ENCODE results near the gene ZNF107. TPM values are rescaled to one million over a fixed set of nuclear protein-coding genes. Genes with fewer than 3 reads are reported as not detected.

ZNF107 gene
- total and polyA plus RNA-seq, 4 donors = 0.60 to 4.9 (median 1.4) TPM

DNA sequence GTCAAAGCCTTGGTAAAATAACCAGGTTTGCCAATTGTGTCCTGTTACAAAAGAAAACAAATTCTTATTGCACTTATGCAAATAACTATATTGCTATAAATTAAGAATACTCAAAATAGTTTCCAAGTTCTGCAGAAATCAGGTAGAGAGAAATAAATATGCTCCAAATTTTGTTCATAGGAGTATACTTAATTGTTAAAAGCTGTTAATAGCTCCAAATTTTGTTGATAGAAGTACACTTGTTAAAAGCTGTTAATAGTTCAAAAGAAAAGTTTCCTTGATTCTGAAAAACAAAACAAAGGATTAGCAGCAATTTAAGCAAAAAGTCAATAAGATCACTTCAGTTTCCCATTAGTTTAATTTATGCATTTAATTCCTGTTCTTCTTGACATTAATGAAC, 81.9 kb downstream of the ZNF107 start:
- H3K27me3 ChIP-seq (ENCODE audit: control insufficient read depth in 4 of 4, insufficient read depth in 4 of 4, low read length in 3 of 4) = no peaks in the 10 kb centered on the region
- no peak for DNase-seq (ENCODE audit: low spot score)
- no peak overlapping the region for H3K27ac ChIP-seq (ENCODE audit: low read depth in 1 of 2, low read length in 2 of 2)
- no peaks in the 10 kb centered on the region for H3K9me3 ChIP-seq (ENCODE audit: control insufficient read depth in 4 of 4, low read length in 3 of 4)
- H3K36me3 ChIP-seq (ENCODE audit: control insufficient read depth in 4 of 4, insufficient read depth in 3 of 4, low read depth in 1 of 4, low read length in 3 of 4) = no peaks in the 10 kb centered on the region
- H3K4me3 ChIP-seq (ENCODE audit: low read depth in 1 of 3, low read length in 3 of 3) = no peak overlapping the region
- no peak overlapping the region for H3K9ac ChIP-seq (ENCODE audit: low read depth in 1 of 2, low read length in 2 of 2)
- TF ChIP-seq SP1 (IDR thresholded peaks at IDR 0.05) (no peak), RAD21 (IDR thresholded peaks at IDR 0.05) (no peak), TAF1 (conservative IDR thresholded peaks at IDR 0.05) (no peak), NR2F2 (IDR thresholded peaks at IDR 0.05) (no peak), HNF4G (IDR thresholded peaks at IDR 0.05) (no peak), JUND (IDR thresholded peaks at IDR 0.05) (no peak), EGR1 (IDR thresholded peaks at IDR 0.05; ENCODE audit: low read depth in 2 of 2) (no peak), HNF4A (conservative IDR thresholded peaks at IDR 0.05) (no peak)
- TF ChIP-seq, protein P1, sequence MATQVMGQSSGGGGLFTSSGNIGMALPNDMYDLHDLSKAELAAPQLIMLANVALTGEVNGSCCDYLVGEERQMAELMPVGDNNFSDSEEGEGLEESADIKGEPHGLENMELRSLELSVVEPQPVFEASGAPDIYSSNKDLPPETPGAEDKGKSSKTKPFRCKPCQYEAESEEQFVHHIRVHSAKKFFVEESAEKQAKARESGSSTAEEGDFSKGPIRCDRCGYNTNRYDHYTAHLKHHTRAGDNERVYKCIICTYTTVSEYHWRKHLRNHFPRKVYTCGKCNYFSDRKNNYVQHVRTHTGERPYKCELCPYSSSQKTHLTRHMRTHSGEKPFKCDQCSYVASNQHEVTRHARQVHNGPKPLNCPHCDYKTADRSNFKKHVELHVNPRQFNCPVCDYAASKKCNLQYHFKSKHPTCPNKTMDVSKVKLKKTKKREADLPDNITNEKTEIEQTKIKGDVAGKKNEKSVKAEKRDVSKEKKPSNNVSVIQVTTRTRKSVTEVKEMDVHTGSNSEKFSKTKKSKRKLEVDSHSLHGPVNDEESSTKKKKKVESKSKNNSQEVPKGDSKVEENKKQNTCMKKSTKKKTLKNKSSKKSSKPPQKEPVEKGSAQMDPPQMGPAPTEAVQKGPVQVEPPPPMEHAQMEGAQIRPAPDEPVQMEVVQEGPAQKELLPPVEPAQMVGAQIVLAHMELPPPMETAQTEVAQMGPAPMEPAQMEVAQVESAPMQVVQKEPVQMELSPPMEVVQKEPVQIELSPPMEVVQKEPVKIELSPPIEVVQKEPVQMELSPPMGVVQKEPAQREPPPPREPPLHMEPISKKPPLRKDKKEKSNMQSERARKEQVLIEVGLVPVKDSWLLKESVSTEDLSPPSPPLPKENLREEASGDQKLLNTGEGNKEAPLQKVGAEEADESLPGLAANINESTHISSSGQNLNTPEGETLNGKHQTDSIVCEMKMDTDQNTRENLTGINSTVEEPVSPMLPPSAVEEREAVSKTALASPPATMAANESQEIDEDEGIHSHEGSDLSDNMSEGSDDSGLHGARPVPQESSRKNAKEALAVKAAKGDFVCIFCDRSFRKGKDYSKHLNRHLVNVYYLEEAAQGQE (IDR thresholded peaks at IDR 0.05) = no peak
- TF ChIP-seq, protein P2, sequence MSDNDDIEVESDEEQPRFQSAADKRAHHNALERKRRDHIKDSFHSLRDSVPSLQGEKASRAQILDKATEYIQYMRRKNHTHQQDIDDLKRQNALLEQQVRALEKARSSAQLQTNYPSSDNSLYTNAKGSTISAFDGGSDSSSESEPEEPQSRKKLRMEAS (IDR thresholded peaks at IDR 0.05) = no peak
- TF ChIP-seq, protein P3, sequence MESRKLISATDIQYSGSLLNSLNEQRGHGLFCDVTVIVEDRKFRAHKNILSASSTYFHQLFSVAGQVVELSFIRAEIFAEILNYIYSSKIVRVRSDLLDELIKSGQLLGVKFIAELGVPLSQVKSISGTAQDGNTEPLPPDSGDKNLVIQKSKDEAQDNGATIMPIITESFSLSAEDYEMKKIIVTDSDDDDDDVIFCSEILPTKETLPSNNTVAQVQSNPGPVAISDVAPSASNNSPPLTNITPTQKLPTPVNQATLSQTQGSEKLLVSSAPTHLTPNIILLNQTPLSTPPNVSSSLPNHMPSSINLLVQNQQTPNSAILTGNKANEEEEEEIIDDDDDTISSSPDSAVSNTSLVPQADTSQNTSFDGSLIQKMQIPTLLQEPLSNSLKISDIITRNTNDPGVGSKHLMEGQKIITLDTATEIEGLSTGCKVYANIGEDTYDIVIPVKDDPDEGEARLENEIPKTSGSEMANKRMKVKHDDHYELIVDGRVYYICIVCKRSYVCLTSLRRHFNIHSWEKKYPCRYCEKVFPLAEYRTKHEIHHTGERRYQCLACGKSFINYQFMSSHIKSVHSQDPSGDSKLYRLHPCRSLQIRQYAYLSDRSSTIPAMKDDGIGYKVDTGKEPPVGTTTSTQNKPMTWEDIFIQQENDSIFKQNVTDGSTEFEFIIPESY (IDR thresholded peaks at IDR 0.05) = no peak
- no peaks in the 10 kb centered on the region for H3K4me1 ChIP-seq (ENCODE audit: control insufficient read depth in 4 of 4, insufficient read depth in 4 of 4, low read length in 3 of 4)

DNA sequence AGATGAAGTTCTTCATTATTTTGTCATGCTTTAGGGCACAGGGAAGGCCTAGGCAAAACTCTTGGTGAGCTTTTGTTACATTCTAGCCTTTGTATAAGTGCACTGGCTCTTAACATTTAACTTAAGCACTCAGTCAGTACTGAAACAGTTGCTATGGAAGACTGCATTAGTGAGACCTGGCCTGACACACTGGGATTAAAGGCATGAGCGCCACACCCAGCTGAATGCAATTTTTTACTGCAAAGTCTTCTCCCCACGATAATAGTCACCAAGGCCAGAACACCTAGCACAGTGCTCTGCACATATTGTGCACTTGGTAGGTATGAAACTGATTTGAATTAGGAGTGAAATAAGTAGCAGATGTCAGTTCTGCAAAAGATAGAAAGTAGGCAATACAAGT, 87.1 kb downstream of the ZNF107 start:
- no peaks in the 10 kb centered on the region for H3K27me3 ChIP-seq (ENCODE audit: control insufficient read depth in 4 of 4, insufficient read depth in 4 of 4, low read length in 3 of 4)
- no peaks in the 10 kb centered on the region for H3K36me3 ChIP-seq (ENCODE audit: control insufficient read depth in 4 of 4, insufficient read depth in 3 of 4, low read depth in 1 of 4, low read length in 3 of 4)
- H3K9me3 ChIP-seq (ENCODE audit: control insufficient read depth in 4 of 4, low read length in 3 of 4) = no peaks in the 10 kb centered on the region
- DNase-seq (ENCODE audit: low spot score) = no peak
- H3K27ac ChIP-seq (ENCODE audit: low read depth in 1 of 2, low read length in 2 of 2) = no peak overlapping the region
- TF ChIP-seq SP1 (IDR thresholded peaks at IDR 0.05) (no peak), JUND (IDR thresholded peaks at IDR 0.05) (no peak), RAD21 (IDR thresholded peaks at IDR 0.05) (no peak), EGR1 (IDR thresholded peaks at IDR 0.05; ENCODE audit: low read depth in 2 of 2) (no peak), YY1 (IDR thresholded peaks at IDR 0.05) (no peak), FOXA1 (IDR thresholded peaks at IDR 0.05) (no peak), TAF1 (conservative IDR thresholded peaks at IDR 0.05) (no peak), RXRA (IDR thresholded peaks at IDR 0.05) (no peak), HNF4A (conservative IDR thresholded peaks at IDR 0.05) (no peak)
- TF ChIP-seq, protein P3 (IDR thresholded peaks at IDR 0.05) = no peak
- TF ChIP-seq, protein P2 (IDR thresholded peaks at IDR 0.05) = no peak
- TF ChIP-seq, protein P1 (IDR thresholded peaks at IDR 0.05) = no peak
- TF ChIP-seq, protein P4, sequence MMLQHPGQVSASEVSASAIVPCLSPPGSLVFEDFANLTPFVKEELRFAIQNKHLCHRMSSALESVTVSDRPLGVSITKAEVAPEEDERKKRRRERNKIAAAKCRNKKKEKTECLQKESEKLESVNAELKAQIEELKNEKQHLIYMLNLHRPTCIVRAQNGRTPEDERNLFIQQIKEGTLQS (IDR thresholded peaks at IDR 0.05) = no peak
- no peaks in the 10 kb centered on the region for H3K4me1 ChIP-seq (ENCODE audit: control insufficient read depth in 4 of 4, insufficient read depth in 4 of 4, low read length in 3 of 4)
- H3K4me3 ChIP-seq (ENCODE audit: low read depth in 1 of 3, low read length in 3 of 3) = no peak overlapping the region
- WGBS = 76% methylated on average over 2 of the region's 2 CpGs
- no peak overlapping the region for H3K9ac ChIP-seq (ENCODE audit: low read depth in 1 of 2, low read length in 2 of 2)

Data from liver (tissue), 9 donors.